DND-41 (cell line): Measurements from ENCODE around the gene EHBP1.

ENCODE experiments used
- CTCF ChIP-seq: IDR thresholded peaks from 2 replicates; pipeline ENCODE4 v1.5.1; 2012; ENCODE audit warnings: borderline replicate concordance, low read length, moderate library complexity, mild to moderate bottlenecking; ENCODE audit not compliant: poor library complexity, severe bottlenecking; ENCODE audit errors: extremely low read depth
- EZH2 ChIP-seq: IDR thresholded peaks from 3 replicates; pipeline ENCODE4 v1.6.1; 2012; ENCODE audit warnings: borderline replicate concordance, low read depth, mild to moderate bottlenecking, moderate library complexity, low read length, inconsistent platforms; ENCODE audit not compliant: severe bottlenecking

- TF ChIP-seq CTCF (no peak), EZH2 (no peak)
Observed at GRCh38 chr2:62897187-62897827, 191.8 kb downstream of the EHBP1 start.
